SU-DHL-6 (cell line): ENCODE results near the gene PLA2G4A.
A peak's percentile ranks its signal among the peaks of the same experiment; 100 is the strongest.

Experiments
- H2AFZ ChIP-seq: fragments of 200-600 bp; sonication (generic); 2 replicates; pipeline ENCODE4 v1.6.1; 2014; ENCODE audit warnings: low read depth, mild to moderate bottlenecking, moderate library complexity, mixed read lengths, antibody characterized with exemption, low read length; ENCODE audit not compliant: severe bottlenecking
- H3F3A ChIP-seq: fragments of 200-600 bp; shearing (Covaris generic); 2 replicates; pipeline ENCODE4 v1.6.0; 2016; ENCODE audit warnings: antibody characterized with exemption, mild to moderate bottlenecking; ENCODE audit not compliant: insufficient read depth
- H3K27ac ChIP-seq: fragments of 200-600 bp; sonication (generic); 2 replicates; pipeline ENCODE4 v1.5.1; 2016; ENCODE audit warnings: low read depth, mild to moderate bottlenecking, low read length, moderate library complexity, mixed read lengths
- H3K27me3 ChIP-seq: fragments of 200-600 bp; sonication (generic), shearing (Covaris generic); 2 replicates; pipeline ENCODE4 v1.6.0; 2014; ENCODE audit warnings: mild to moderate bottlenecking, low read length
- H3K36me3 ChIP-seq: fragments of 200-600 bp; sonication (generic); 2 replicates; pipeline ENCODE4 v1.6.1; 2014; ENCODE audit warnings: mild to moderate bottlenecking, low read length, mixed read lengths
- H3K4me2 ChIP-seq: fragments of 300-600, 200-600 bp; shearing (Covaris generic), sonication (generic); 2 replicates; pipeline ENCODE4 v1.6.0; 2014; ENCODE audit warnings: low read length, low read depth, mild to moderate bottlenecking; ENCODE audit not compliant: poor library complexity, severe bottlenecking
- H3K4me3 ChIP-seq: fragments of 200-600 bp; sonication (generic); 2 replicates; pipeline ENCODE4 v1.5.1; 2014; ENCODE audit warnings: antibody characterized with exemption, low read length, mild to moderate bottlenecking, mixed read lengths; ENCODE audit not compliant: insufficient read depth, poor library complexity, severe bottlenecking
- H3K79me2 ChIP-seq: fragments of 200-600 bp; sonication (generic); 2 replicates; pipeline ENCODE4 v1.6.1; 2014; ENCODE audit warnings: mild to moderate bottlenecking, low read length, moderate library complexity; ENCODE audit not compliant: insufficient read depth
- H3K9ac ChIP-seq: fragments of 200-600 bp; sonication (generic); 2 replicates; pipeline ENCODE4 v1.7.0; 2014; ENCODE audit warnings: mild to moderate bottlenecking, low read length
- H3K9me2 ChIP-seq: fragments of 200-600 bp; sonication (generic); replicated peaks from 2 replicates; pipeline ENCODE4 v1.6.1; 2014; ENCODE audit warnings: low read length; ENCODE audit not compliant: insufficient read depth
- H3K9me3 ChIP-seq: fragments of 200-600 bp; sonication (generic); 2 replicates; pipeline ENCODE4 v1.6.1; 2014; ENCODE audit warnings: low read length, mixed read lengths; ENCODE audit not compliant: insufficient read depth
- H4K20me1 ChIP-seq: fragments of 200-600 bp; sonication (generic); 2 replicates; pipeline ENCODE4 v1.6.1; 2014; ENCODE audit warnings: low read depth, mild to moderate bottlenecking, antibody characterized with exemption, low read length, moderate library complexity, mixed read lengths
- EZH2phosphoT487 ChIP-seq: fragments of 200-600 bp; sonication (generic), shearing (Covaris generic); conservative IDR thresholded peaks from 2 replicates; pipeline ENCODE4 v1.6.1; 2018; ENCODE audit warnings: mild to moderate bottlenecking, antibody characterized with exemption, low read length, moderate library complexity, mixed read lengths
- TF ChIP-seq, protein P1 (sequence below): fragments of 200-600 bp; sonication (generic); IDR thresholded peaks from one replicate; pipeline ENCODE4 v1.5.1; 2017; ENCODE audit warnings: antibody characterized with exemption, mild to moderate bottlenecking, low read length, moderate library complexity; ENCODE audit not compliant: insufficient read depth, poor library complexity, severe bottlenecking

PLA2G4A gene

GRCh38 chr1:186828611-186829454 lies at the start of gene PLA2G4A:
Gene PLA2G4A, plus strand, starts transcription at chr1:186828949. Its CDS starts 25,406 bp downstream, at chr1:186854355.
- Histone ChIP-seq H3K9me2 (no peaks in the 10 kb centered on the region), H3F3A (no peaks in the 10 kb centered on the region), H3K4me3 (no peak within 1 kb of the TSS), H3K79me2 (no peaks in the 10 kb centered on the region), H2AFZ (peak within 1 kb of the TSS; percentile 13), H3K27me3 (no peaks in the 10 kb centered on the region), H3K27ac (no peak within 1 kb of the TSS), H3K9me3 (no peaks in the 10 kb centered on the region), H4K20me1 (no peaks in the 10 kb centered on the region), H3K4me2 (no peak within 1 kb of the TSS), H3K9ac (no peak within 1 kb of the TSS), H3K36me3 (no peaks in the 10 kb centered on the region)
- TF ChIP-seq EZH2phosphoT487: no peak
- TF ChIP-seq, protein P1, sequence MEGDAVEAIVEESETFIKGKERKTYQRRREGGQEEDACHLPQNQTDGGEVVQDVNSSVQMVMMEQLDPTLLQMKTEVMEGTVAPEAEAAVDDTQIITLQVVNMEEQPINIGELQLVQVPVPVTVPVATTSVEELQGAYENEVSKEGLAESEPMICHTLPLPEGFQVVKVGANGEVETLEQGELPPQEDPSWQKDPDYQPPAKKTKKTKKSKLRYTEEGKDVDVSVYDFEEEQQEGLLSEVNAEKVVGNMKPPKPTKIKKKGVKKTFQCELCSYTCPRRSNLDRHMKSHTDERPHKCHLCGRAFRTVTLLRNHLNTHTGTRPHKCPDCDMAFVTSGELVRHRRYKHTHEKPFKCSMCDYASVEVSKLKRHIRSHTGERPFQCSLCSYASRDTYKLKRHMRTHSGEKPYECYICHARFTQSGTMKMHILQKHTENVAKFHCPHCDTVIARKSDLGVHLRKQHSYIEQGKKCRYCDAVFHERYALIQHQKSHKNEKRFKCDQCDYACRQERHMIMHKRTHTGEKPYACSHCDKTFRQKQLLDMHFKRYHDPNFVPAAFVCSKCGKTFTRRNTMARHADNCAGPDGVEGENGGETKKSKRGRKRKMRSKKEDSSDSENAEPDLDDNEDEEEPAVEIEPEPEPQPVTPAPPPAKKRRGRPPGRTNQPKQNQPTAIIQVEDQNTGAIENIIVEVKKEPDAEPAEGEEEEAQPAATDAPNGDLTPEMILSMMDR: no peak

DNA sequence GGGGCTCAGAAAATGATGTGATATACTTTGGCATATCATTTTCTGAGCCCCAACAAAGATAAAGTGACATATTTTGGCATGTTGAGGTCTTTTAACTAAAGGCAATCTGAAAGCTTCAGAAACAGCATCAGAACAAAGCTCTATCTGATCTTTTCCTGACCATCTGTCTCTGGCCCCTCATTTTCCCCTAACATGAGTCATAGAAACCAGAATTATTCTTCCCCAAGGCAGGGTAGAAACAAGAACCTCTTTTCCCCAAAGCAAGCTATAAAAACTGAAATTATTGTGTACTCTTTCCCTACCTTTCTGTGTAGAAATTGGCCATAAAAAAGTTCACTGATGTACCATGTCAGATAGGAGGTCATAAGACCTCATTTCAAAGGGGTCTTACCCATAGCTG lies 48.7 kb upstream of the PLA2G4A start:
- H3K9ac ChIP-seq: no peak overlapping the region
- H3K36me3 ChIP-seq: no peaks in the 10 kb centered on the region
- H3K4me2 ChIP-seq: no peak overlapping the region
- H3K27ac ChIP-seq: no peak overlapping the region
- H3K79me2 ChIP-seq: no peaks in the 10 kb centered on the region
- H3F3A ChIP-seq: no peaks in the 10 kb centered on the region
- H3K27me3 ChIP-seq: no peaks in the 10 kb centered on the region
- no peaks in the 10 kb centered on the region for H3K9me3 ChIP-seq
- no peak overlapping the region for H3K4me3 ChIP-seq
- no peaks in the 10 kb centered on the region for H4K20me1 ChIP-seq
- TF ChIP-seq EZH2phosphoT487: no peak
- TF ChIP-seq, protein P1: no peak
- no peaks in the 10 kb centered on the region for H3K9me2 ChIP-seq
- no peak overlapping the region for H2AFZ ChIP-seq

DNA sequence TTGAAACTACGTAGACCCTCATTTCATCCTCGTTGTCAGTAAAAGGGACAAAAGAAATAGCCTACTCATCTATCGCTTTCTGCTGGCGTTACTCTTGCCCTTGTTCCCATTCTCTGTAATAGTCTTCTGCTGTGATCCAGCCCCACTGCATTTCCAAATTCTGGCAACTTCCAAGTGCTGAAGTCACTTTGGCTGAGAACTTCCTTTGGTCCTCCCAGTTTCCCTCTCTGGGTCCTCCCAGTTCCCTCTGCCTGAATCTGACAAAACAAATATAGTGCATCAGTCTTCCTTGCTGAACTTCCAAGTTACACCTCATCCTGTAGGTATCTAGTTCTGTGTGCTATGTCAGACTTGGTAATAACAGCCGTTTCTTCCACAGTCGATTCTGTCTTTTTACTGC lies 47.0 kb upstream of the PLA2G4A start:
- Histone ChIP-seq H4K20me1 (no peaks in the 10 kb centered on the region), H2AFZ (no peak overlapping the region), H3K9me2 (no peaks in the 10 kb centered on the region), H3K27me3 (no peaks in the 10 kb centered on the region), H3K36me3 (no peaks in the 10 kb centered on the region), H3K9ac (no peak overlapping the region), H3K4me3 (no peak overlapping the region), H3K79me2 (no peaks in the 10 kb centered on the region), H3K27ac (no peak overlapping the region), H3K4me2 (no peak overlapping the region), H3K9me3 (no peaks in the 10 kb centered on the region), H3F3A (no peaks in the 10 kb centered on the region)
- TF ChIP-seq, protein P1: no peak
- no peak for TF ChIP-seq EZH2phosphoT487
